ENCODE results near the gene PCDHGC5. TPM values are rescaled to one million over a fixed set of nuclear protein-coding genes. Genes with fewer than 3 reads are reported as not detected.

PCDHGC5 gene
- total RNA-seq, 2 experiments from 2014 or later = 4.4 to 5.0 TPM

DNA sequence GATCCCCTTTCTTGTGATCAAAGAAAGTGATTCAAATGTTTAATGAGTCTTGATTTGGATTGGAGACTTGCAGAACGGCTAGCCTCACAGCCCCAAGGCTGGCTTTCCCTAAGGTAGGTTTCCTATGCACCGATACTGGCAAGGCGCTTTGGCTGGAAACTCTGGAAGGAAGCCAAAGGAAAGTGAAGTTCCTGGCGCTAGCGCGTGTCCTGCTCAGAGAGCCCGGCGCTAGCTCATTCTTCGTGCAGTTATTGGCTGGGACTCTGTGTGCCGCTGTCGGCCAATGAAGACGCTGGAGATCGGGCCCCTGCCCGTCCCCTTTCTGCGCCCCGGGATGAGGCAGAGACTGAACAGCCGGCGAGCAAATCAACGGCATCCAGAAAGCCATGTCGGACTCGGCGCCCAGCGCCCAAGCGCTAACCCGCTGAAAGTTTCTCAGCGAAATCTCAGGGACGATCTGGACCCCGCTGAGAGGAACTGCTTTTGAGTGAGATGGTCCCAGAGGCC is 13.2 kb upstream of the PCDHGC5 start, which contains the start of gene PCDHGC3:
Gene PCDHGC3, plus strand, starts transcription at position 342 of the 507 bp plus-strand sequence. Its CDS starts 151 bp downstream, at position 493.
- Histone ChIP-seq H3K9me2 (ENCODE audit: insufficient read depth, low read length) (no peaks in the 10 kb centered on the region), H3K27ac (ENCODE audit: low read depth, low read length, poor library complexity, severe bottlenecking) (peak within 1 kb of the TSS; percentile 50), H3K4me1 (ENCODE audit: insufficient read depth, low read length, poor library complexity, severe bottlenecking) (peaks cover 51% of the 10 kb centered on the region), H3K36me3 (ENCODE audit: insufficient read depth, low read length) (peaks cover 18% of the 10 kb centered on the region; the same call in 1 of the 2 replicates), H3K4me3 (ENCODE audit: low read depth, low read length, poor library complexity, severe bottlenecking) (peak within 1 kb of the TSS; percentile 79), H3K4me2 (ENCODE audit: low read length) (peak within 1 kb of the TSS; percentile 84), H2AFZ (ENCODE audit: low read length) (peak within 1 kb of the TSS; percentile 97), H3K9me3 (ENCODE audit: low read length) (no peaks in the 10 kb centered on the region), H3K79me2 (ENCODE audit: insufficient read depth, low read depth, low read length) (peaks cover 43% of the 10 kb centered on the region), H4K20me1 (ENCODE audit: insufficient read depth, low read length) (no peaks in the 10 kb centered on the region)
- intact Hi-C loops (cut with micrococcal nuclease; ENCODE audit: unreplicated experiment) = loop anchor here (1.0 to 5.0 kb wide), 6 partner anchors 32 to 113 kb away; partner anchors contain the start of genes PCDHGA11 and PCDHGA5
- CTCF ChIA-PET (ENCODE audit: unreplicated experiment) = interaction anchor here (0.5 to 3.8 kb wide), 15 partner anchors 10 to 155 kb away, joined by 3 to 23 read pairs (median 4); partner anchors contain the start of genes PCDHGA12 and TAF7
- POLR2A ChIA-PET = interaction anchor here (0.9 to 8.0 kb wide), 14 partner anchors 8 to 88 kb away, joined by 3 to 108 read pairs (median 8); no protein-coding TSS in a partner anchor
- TF ChIP-seq, protein P1, sequence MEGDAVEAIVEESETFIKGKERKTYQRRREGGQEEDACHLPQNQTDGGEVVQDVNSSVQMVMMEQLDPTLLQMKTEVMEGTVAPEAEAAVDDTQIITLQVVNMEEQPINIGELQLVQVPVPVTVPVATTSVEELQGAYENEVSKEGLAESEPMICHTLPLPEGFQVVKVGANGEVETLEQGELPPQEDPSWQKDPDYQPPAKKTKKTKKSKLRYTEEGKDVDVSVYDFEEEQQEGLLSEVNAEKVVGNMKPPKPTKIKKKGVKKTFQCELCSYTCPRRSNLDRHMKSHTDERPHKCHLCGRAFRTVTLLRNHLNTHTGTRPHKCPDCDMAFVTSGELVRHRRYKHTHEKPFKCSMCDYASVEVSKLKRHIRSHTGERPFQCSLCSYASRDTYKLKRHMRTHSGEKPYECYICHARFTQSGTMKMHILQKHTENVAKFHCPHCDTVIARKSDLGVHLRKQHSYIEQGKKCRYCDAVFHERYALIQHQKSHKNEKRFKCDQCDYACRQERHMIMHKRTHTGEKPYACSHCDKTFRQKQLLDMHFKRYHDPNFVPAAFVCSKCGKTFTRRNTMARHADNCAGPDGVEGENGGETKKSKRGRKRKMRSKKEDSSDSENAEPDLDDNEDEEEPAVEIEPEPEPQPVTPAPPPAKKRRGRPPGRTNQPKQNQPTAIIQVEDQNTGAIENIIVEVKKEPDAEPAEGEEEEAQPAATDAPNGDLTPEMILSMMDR (conservative IDR thresholded peaks at IDR 0.05; ENCODE audit: low read length) = peak; percentile 72
- no peak for TF ChIP-seq EZH2phosphoT487 (IDR thresholded peaks at IDR 0.05; ENCODE audit: borderline replicate concordance, low read depth, low read length)
- BruUV-seq (replicated peaks) = no TSS peak
- peak; percentile 85 for DNase-seq (ENCODE audit: low spot score)

DNA sequence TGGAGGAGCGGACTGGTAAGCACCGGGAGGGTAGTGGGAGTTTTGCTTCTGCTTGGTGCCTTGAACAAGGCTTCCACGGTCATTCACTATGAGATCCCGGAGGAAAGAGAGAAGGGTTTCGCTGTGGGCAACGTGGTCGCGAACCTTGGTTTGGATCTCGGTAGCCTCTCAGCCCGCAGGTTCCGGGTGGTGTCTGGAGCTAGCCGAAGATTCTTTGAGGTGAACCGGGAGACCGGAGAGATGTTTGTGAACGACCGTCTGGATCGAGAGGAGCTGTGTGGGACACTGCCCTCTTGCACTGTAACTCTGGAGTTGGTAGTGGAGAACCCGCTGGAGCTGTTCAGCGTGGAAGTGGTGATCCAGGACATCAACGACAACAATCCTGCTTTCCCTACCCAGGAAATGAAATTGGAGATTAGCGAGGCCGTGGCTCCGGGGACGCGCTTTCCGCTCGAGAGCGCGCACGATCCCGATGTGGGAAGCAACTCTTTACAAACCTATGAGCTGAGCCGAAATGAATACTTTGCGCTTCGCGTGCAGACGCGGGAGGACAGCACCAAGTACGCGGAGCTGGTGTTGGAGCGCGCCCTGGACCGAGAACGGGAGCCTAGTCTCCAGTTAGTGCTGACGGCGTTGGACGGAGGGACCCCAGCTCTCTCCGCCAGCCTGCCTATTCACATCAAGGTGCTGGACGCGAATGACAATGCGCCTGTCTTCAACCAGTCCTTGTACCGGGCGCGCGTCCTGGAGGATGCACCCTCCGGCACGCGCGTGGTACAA is 12.6 kb upstream of the PCDHGC5 start:
- peak overlapping the region; percentile 84 for H3K4me2 ChIP-seq (ENCODE audit: low read length)
- POLR2A ChIA-PET = interaction anchor here (0.5 to 8.0 kb wide), 14 partner anchors 12 to 88 kb away, joined by 3 to 108 read pairs (median 6); no protein-coding TSS in a partner anchor
- DNase-seq (ENCODE audit: low spot score) = peak; percentile 43

More for the DNA sequence above, 12.6 kb upstream of the PCDHGC5 start:
- no peaks in the 10 kb centered on the region for H3K9me3 ChIP-seq (ENCODE audit: low read length)
- peak overlapping the region; percentile 50 for H3K27ac ChIP-seq (ENCODE audit: low read depth, low read length, poor library complexity, severe bottlenecking)
- peak overlapping the region; percentile 79 for H3K4me3 ChIP-seq (ENCODE audit: low read depth, low read length, poor library complexity, severe bottlenecking)
- no peaks in the 10 kb centered on the region for H4K20me1 ChIP-seq (ENCODE audit: insufficient read depth, low read length)
- intact Hi-C loops (cut with micrococcal nuclease; ENCODE audit: unreplicated experiment) = loop anchor here (5.0 kb wide), 1 partner anchor 114 kb away; the partner anchor contains the start of gene PCDHGA5
- H2AFZ ChIP-seq (ENCODE audit: low read length) = peak overlapping the region; percentile 97; the same call in 1 of the 2 replicates
- peaks cover 50% of the 10 kb centered on the region for H3K79me2 ChIP-seq (ENCODE audit: insufficient read depth, low read depth, low read length)
- TF ChIP-seq, protein P1 (conservative IDR thresholded peaks at IDR 0.05; ENCODE audit: low read length) = no peak
- no peak for TF ChIP-seq EZH2phosphoT487 (IDR thresholded peaks at IDR 0.05; ENCODE audit: borderline replicate concordance, low read depth, low read length)
- CTCF ChIA-PET (ENCODE audit: unreplicated experiment) = interaction anchor here (0.6 to 3.8 kb wide), 13 partner anchors 9 to 87 kb away, joined by 3 to 23 read pairs (median 5); partner anchors contain the start of gene PCDHGA12
- H3K9me2 ChIP-seq (ENCODE audit: insufficient read depth, low read length) = no peaks in the 10 kb centered on the region
- BruUV-seq (replicated peaks) = TSS peak; percentile 69
- peaks cover 22% of the 10 kb centered on the region; the same call in 1 of the 2 replicates for H3K36me3 ChIP-seq (ENCODE audit: insufficient read depth, low read length)
- peaks cover 58% of the 10 kb centered on the region for H3K4me1 ChIP-seq (ENCODE audit: insufficient read depth, low read length, poor library complexity, severe bottlenecking)

Data from OCI-LY7 (cell line).